ENCODE measurements around the gene SNX27.

Gene SNX27

GRCh38 chr1:151737479-151737878 is 125.6 kb downstream of the SNX27 start:
- no peaks in the 10 kb centered on the region for H4K20me1 ChIP-seq (ENCODE audit: control insufficient read depth, insufficient read depth, low read depth, low read length)
- H3K4me3 ChIP-seq (ENCODE audit: low read length) = no peak overlapping the region
- no peak overlapping the region for H3K4me2 ChIP-seq (ENCODE audit: low read length)
- H3F3A ChIP-seq (ENCODE audit: control insufficient read depth, insufficient read depth) = no peaks in the 10 kb centered on the region
- H3K79me2 ChIP-seq (ENCODE audit: control insufficient read depth, low read length) = no peaks in the 10 kb centered on the region
- H3K27me3 ChIP-seq (ENCODE audit: control insufficient read depth, low read length) = peaks cover 18% of the 10 kb centered on the region
- H3K4me1 ChIP-seq (ENCODE audit: control insufficient read depth, low read length) = no peaks in the 10 kb centered on the region
- H3K27ac ChIP-seq (ENCODE audit: low read depth, low read length) = no peak overlapping the region
- TF ChIP-seq EZH2phosphoT487 (IDR thresholded peaks at IDR 0.05; ENCODE audit: borderline replicate concordance, low read length) (no peak), CTCF (IDR thresholded peaks at IDR 0.05; ENCODE audit: low read depth, low read length, poor library complexity, severe bottlenecking) (no peak)
- peaks cover 14% of the 10 kb centered on the region for H3K9me3 ChIP-seq (ENCODE audit: control insufficient read depth, insufficient read depth, low read length)
- H3K36me3 ChIP-seq (ENCODE audit: control insufficient read depth, low read length) = no peaks in the 10 kb centered on the region
- H3K9me2 ChIP-seq (replicated peaks; ENCODE audit: control insufficient read depth, low read length) = no peaks in the 10 kb centered on the region

GRCh38 chr1:151739590-151740355 is 127.9 kb downstream of the SNX27 start:
- H3K4me3 ChIP-seq (ENCODE audit: low read length) = no peak overlapping the region
- no peaks in the 10 kb centered on the region for H3K4me1 ChIP-seq (ENCODE audit: control insufficient read depth, low read length)
- H3K27ac ChIP-seq (ENCODE audit: low read depth, low read length) = no peak overlapping the region
- H3F3A ChIP-seq (ENCODE audit: control insufficient read depth, insufficient read depth) = no peaks in the 10 kb centered on the region
- H3K4me2 ChIP-seq (ENCODE audit: low read length) = no peak overlapping the region
- H4K20me1 ChIP-seq (ENCODE audit: control insufficient read depth, insufficient read depth, low read depth, low read length) = no peaks in the 10 kb centered on the region
- H3K36me3 ChIP-seq (ENCODE audit: control insufficient read depth, low read length) = no peaks in the 10 kb centered on the region
- no peaks in the 10 kb centered on the region for H3K9me2 ChIP-seq (replicated peaks; ENCODE audit: control insufficient read depth, low read length)
- TF ChIP-seq CTCF (IDR thresholded peaks at IDR 0.05; ENCODE audit: low read depth, low read length, poor library complexity, severe bottlenecking) (no peak), EZH2phosphoT487 (IDR thresholded peaks at IDR 0.05; ENCODE audit: borderline replicate concordance, low read length) (no peak)
- no peaks in the 10 kb centered on the region for H3K79me2 ChIP-seq (ENCODE audit: control insufficient read depth, low read length)
- H3K27me3 ChIP-seq (ENCODE audit: control insufficient read depth, low read length) = peaks cover 27% of the 10 kb centered on the region
- H3K9me3 ChIP-seq (ENCODE audit: control insufficient read depth, insufficient read depth, low read length) = peaks cover 14% of the 10 kb centered on the region

GRCh38 chr1:151741516-151741915 is 129.7 kb downstream of the SNX27 start:
- Histone ChIP-seq H3K27ac (ENCODE audit: low read depth, low read length) (no peak overlapping the region), H3F3A (ENCODE audit: control insufficient read depth, insufficient read depth) (no peaks in the 10 kb centered on the region), H3K4me1 (ENCODE audit: control insufficient read depth, low read length) (no peaks in the 10 kb centered on the region), H3K27me3 (ENCODE audit: control insufficient read depth, low read length) (peaks cover 36% of the 10 kb centered on the region), H3K79me2 (ENCODE audit: control insufficient read depth, low read length) (no peaks in the 10 kb centered on the region), H4K20me1 (ENCODE audit: control insufficient read depth, insufficient read depth, low read depth, low read length) (no peaks in the 10 kb centered on the region), H3K9me3 (ENCODE audit: control insufficient read depth, insufficient read depth, low read length) (peaks cover 14% of the 10 kb centered on the region), H3K9me2 (replicated peaks; ENCODE audit: control insufficient read depth, low read length) (no peaks in the 10 kb centered on the region), H3K36me3 (ENCODE audit: control insufficient read depth, low read length) (no peaks in the 10 kb centered on the region), H3K4me3 (ENCODE audit: low read length) (no peak overlapping the region), H3K4me2 (ENCODE audit: low read length) (no peak overlapping the region)
- TF ChIP-seq CTCF (IDR thresholded peaks at IDR 0.05; ENCODE audit: low read depth, low read length, poor library complexity, severe bottlenecking) = no peak
- no peak for TF ChIP-seq EZH2phosphoT487 (IDR thresholded peaks at IDR 0.05; ENCODE audit: borderline replicate concordance, low read length)

Measured in DOHH2 (cell line).